SK-N-SH treated with all-trans-retinoic acid at 6 μM for 48 hours (cell line): ENCODE data around the gene ZP1.

Experiments used
- ATAC-seq: fragments of 200-7000 bp; cut with Tn5 transposase; 3 replicates; pipeline ENCODE4 v1.9.1; 2020; ENCODE audit warnings: mild to moderate bottlenecking, moderate library complexity
- ARNTL ChIP-seq: fragments of 450-650 bp; formaldehyde crosslinking; IDR thresholded peaks from 2 replicates; pipeline ENCODE4 v1.5.0; 2020; ENCODE audit warnings: low read depth, mild to moderate bottlenecking, moderate library complexity, borderline replicate concordance
- BACH2 ChIP-seq: fragments of 250-450 bp; sonication (Bioruptor Pico); IDR thresholded peaks from 2 replicates; pipeline ENCODE4 v1.9.0; 2021; ENCODE audit warnings: mild to moderate bottlenecking, borderline replicate concordance
- CSDC2 ChIP-seq: fragments of 250-450 bp; sonication (Bioruptor Pico); IDR thresholded peaks from 2 replicates; pipeline ENCODE4 v1.5.0; 2020; ENCODE audit warnings: mild to moderate bottlenecking, moderate library complexity
- ESRRG ChIP-seq: fragments of 250-450 bp; sonication (Bioruptor Pico); IDR thresholded peaks from 2 replicates; pipeline ENCODE4 v1.6.1; 2021; ENCODE audit warnings: mild to moderate bottlenecking
- GLIS3 ChIP-seq: fragments of 250-450 bp; sonication (Bioruptor Pico); IDR thresholded peaks from 2 replicates; pipeline ENCODE4 v1.5.0; 2020; ENCODE audit warnings: mild to moderate bottlenecking, moderate library complexity
- OSR1 ChIP-seq: fragments of 250-450 bp; sonication (Bioruptor Pico); IDR thresholded peaks from 2 replicates; pipeline ENCODE4 v1.8.0; 2022; ENCODE audit warnings: moderate library complexity, mild to moderate bottlenecking, inconsistent platforms
- PPARA ChIP-seq: fragments of 250-450 bp; sonication (Bioruptor Pico); IDR thresholded peaks from 2 replicates; pipeline ENCODE4 v1.5.0; 2020; ENCODE audit warnings: mild to moderate bottlenecking, borderline replicate concordance
- RARB ChIP-seq: fragments of 250-450 bp; sonication (Bioruptor Pico); IDR thresholded peaks from 2 replicates; pipeline ENCODE4 v1.8.0; 2021; ENCODE audit warnings: mild to moderate bottlenecking, moderate library complexity
- SNAI2 ChIP-seq: fragments of 250-450 bp; sonication (Bioruptor Pico); IDR thresholded peaks from 2 replicates; pipeline ENCODE4 v1.5.0; 2020; ENCODE audit warnings: mild to moderate bottlenecking, moderate library complexity
- TCF4 ChIP-seq: fragments of 250-450 bp; sonication (Bioruptor Pico); IDR thresholded peaks from 2 replicates; pipeline ENCODE4 v1.8.0; 2021; ENCODE audit warnings: mild to moderate bottlenecking, moderate library complexity, borderline replicate concordance
- TOX ChIP-seq: fragments of 250-450 bp; sonication (Bioruptor Pico); IDR thresholded peaks from 2 replicates; pipeline ENCODE4 v1.8.0; 2021; ENCODE audit warnings: mild to moderate bottlenecking, moderate library complexity, borderline replicate concordance
- ZC3H10 ChIP-seq: fragments of 250-450 bp; sonication (Bioruptor Pico); IDR thresholded peaks from 2 replicates; pipeline ENCODE4 v1.5.1; 2021; ENCODE audit warnings: mild to moderate bottlenecking, moderate library complexity
- ZFP3 ChIP-seq: fragments of 250-450 bp; sonication (Bioruptor Pico); IDR thresholded peaks from 2 replicates; pipeline ENCODE4 v1.5.0; 2020; ENCODE audit warnings: mild to moderate bottlenecking, moderate library complexity
- ZFP30 ChIP-seq: fragments of 450-650 bp; formaldehyde crosslinking; IDR thresholded peaks from 2 replicates; pipeline ENCODE4 v1.5.0; 2022; ENCODE audit warnings: mild to moderate bottlenecking, moderate library complexity
- ZNF70 ChIP-seq: fragments of 450-650 bp; formaldehyde crosslinking; IDR thresholded peaks from 2 replicates; pipeline ENCODE4 v1.5.0; 2020; ENCODE audit warnings: mild to moderate bottlenecking, moderate library complexity
- ZNF8 ChIP-seq: fragments of 450-650 bp; formaldehyde crosslinking; IDR thresholded peaks from 2 replicates; pipeline ENCODE4 v1.5.0; 2020; ENCODE audit warnings: mild to moderate bottlenecking, moderate library complexity
- TF ChIP-seq, protein P1 (sequence below): fragments of 250-450 bp; sonication (Bioruptor Pico); IDR thresholded peaks from 2 replicates; pipeline ENCODE4 v1.8.0; 2021; ENCODE audit warnings: low read depth, mild to moderate bottlenecking, moderate library complexity, borderline replicate concordance
- TF ChIP-seq, protein P2 (sequence below): fragments of 250-450 bp; sonication (Bioruptor Pico); IDR thresholded peaks from 2 replicates; pipeline ENCODE4 v1.5.0; 2020; ENCODE audit warnings: mild to moderate bottlenecking, moderate library complexity
- TF ChIP-seq, protein P3 (sequence below): fragments of 250-450 bp; sonication (Bioruptor Pico); IDR thresholded peaks from 2 replicates; pipeline ENCODE4 v1.8.0; 2020; ENCODE audit warnings: mild to moderate bottlenecking, moderate library complexity, borderline replicate concordance
- TF ChIP-seq, protein P4 (sequence below): fragments of 250-450 bp; sonication (Bioruptor Pico); IDR thresholded peaks from 2 replicates; pipeline ENCODE4 v1.5.1; 2021; ENCODE audit warnings: mild to moderate bottlenecking, moderate library complexity
- TF ChIP-seq, protein P5 (sequence below): fragments of 250-450 bp; sonication (Bioruptor Pico); IDR thresholded peaks from 2 replicates; pipeline ENCODE4 v1.5.1; 2020; ENCODE audit warnings: low read depth, mild to moderate bottlenecking, moderate library complexity

ZP1 gene

DNA sequence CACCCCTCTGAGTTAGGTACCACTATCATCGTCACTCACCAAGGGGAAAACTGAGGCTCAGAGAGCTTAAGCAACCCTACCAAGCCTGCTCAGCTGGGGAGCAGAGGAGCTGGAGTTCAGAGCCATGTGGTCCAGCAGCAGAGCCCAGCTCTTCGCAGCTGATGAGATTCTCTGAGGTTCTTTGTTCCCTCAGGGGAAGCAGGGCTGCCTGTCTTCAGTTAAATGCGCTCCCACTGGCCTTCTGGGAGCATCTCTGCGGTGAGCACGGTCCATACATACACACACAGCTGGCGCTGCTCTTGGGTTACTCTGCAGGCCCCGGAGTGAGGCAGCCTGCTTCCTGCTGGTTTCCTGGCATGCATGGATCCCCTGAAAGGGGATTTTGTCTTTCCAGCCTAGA, 6.4 kb upstream of the ZP1 start:
- ATAC-seq = no peak
- TF ChIP-seq ZNF8 (CRISPR knock-in tag) (no peak), PPARA (CRISPR knock-in tag) (no peak), ESRRG (CRISPR knock-in tag) (no peak), TCF4 (CRISPR knock-in tag) (no peak), ZC3H10 (CRISPR knock-in tag) (no peak), OSR1 (CRISPR knock-in tag) (no peak), BACH2 (CRISPR knock-in tag) (no peak), ZFP3 (CRISPR knock-in tag) (no peak), ZFP30 (CRISPR knock-in tag) (no peak), CSDC2 (CRISPR knock-in tag) (no peak), GLIS3 (CRISPR knock-in tag) (no peak), SNAI2 (CRISPR knock-in tag) (no peak)
- TF ChIP-seq, protein P1, sequence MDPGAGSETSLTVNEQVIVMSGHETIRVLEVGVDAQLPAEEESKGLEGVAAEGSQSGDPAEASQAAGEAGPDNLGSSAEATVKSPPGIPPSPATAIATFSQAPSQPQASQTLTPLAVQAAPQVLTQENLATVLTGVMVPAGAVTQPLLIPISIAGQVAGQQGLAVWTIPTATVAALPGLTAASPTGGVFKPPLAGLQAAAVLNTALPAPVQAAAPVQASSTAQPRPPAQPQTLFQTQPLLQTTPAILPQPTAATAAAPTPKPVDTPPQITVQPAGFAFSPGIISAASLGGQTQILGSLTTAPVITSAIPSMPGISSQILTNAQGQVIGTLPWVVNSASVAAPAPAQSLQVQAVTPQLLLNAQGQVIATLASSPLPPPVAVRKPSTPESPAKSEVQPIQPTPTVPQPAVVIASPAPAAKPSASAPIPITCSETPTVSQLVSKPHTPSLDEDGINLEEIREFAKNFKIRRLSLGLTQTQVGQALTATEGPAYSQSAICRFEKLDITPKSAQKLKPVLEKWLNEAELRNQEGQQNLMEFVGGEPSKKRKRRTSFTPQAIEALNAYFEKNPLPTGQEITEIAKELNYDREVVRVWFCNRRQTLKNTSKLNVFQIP (CRISPR knock-in tag) = no peak
- TF ChIP-seq, protein P2, sequence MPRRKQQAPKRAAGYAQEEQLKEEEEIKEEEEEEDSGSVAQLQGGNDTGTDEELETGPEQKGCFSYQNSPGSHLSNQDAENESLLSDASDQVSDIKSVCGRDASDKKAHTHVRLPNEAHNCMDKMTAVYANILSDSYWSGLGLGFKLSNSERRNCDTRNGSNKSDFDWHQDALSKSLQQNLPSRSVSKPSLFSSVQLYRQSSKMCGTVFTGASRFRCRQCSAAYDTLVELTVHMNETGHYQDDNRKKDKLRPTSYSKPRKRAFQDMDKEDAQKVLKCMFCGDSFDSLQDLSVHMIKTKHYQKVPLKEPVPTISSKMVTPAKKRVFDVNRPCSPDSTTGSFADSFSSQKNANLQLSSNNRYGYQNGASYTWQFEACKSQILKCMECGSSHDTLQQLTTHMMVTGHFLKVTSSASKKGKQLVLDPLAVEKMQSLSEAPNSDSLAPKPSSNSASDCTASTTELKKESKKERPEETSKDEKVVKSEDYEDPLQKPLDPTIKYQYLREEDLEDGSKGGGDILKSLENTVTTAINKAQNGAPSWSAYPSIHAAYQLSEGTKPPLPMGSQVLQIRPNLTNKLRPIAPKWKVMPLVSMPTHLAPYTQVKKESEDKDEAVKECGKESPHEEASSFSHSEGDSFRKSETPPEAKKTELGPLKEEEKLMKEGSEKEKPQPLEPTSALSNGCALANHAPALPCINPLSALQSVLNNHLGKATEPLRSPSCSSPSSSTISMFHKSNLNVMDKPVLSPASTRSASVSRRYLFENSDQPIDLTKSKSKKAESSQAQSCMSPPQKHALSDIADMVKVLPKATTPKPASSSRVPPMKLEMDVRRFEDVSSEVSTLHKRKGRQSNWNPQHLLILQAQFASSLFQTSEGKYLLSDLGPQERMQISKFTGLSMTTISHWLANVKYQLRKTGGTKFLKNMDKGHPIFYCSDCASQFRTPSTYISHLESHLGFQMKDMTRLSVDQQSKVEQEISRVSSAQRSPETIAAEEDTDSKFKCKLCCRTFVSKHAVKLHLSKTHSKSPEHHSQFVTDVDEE (CRISPR knock-in tag) = no peak
- TF ChIP-seq, protein P3, sequence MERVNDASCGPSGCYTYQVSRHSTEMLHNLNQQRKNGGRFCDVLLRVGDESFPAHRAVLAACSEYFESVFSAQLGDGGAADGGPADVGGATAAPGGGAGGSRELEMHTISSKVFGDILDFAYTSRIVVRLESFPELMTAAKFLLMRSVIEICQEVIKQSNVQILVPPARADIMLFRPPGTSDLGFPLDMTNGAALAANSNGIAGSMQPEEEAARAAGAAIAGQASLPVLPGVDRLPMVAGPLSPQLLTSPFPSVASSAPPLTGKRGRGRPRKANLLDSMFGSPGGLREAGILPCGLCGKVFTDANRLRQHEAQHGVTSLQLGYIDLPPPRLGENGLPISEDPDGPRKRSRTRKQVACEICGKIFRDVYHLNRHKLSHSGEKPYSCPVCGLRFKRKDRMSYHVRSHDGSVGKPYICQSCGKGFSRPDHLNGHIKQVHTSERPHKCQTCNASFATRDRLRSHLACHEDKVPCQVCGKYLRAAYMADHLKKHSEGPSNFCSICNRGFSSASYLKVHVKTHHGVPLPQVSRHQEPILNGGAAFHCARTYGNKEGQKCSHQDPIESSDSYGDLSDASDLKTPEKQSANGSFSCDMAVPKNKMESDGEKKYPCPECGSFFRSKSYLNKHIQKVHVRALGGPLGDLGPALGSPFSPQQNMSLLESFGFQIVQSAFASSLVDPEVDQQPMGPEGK (CRISPR knock-in tag) = no peak

DNA sequence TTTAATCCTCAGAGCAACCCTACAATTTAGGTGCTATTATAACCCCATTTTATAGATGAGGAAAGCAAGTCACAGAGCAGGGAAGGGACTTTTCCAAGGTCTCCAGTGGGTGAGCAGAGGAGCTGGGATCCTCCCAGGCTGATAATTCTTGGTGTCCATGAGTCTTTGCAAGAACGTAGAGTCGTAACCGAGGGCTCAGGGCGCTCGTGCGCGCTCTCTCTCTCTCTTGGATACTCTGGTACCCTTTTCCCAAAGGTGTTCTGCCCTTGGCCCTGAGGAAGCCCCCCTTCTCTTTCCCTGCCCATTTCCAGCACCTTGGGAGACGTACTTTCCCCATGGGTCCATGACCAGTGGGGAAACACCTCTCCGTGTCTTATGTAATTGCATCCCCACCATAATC, 5.2 kb upstream of the ZP1 start:
- TF ChIP-seq ESRRG (CRISPR knock-in tag) (no peak), SNAI2 (CRISPR knock-in tag) (no peak), TOX (CRISPR knock-in tag) (no peak)
- ATAC-seq = no peak

DNA sequence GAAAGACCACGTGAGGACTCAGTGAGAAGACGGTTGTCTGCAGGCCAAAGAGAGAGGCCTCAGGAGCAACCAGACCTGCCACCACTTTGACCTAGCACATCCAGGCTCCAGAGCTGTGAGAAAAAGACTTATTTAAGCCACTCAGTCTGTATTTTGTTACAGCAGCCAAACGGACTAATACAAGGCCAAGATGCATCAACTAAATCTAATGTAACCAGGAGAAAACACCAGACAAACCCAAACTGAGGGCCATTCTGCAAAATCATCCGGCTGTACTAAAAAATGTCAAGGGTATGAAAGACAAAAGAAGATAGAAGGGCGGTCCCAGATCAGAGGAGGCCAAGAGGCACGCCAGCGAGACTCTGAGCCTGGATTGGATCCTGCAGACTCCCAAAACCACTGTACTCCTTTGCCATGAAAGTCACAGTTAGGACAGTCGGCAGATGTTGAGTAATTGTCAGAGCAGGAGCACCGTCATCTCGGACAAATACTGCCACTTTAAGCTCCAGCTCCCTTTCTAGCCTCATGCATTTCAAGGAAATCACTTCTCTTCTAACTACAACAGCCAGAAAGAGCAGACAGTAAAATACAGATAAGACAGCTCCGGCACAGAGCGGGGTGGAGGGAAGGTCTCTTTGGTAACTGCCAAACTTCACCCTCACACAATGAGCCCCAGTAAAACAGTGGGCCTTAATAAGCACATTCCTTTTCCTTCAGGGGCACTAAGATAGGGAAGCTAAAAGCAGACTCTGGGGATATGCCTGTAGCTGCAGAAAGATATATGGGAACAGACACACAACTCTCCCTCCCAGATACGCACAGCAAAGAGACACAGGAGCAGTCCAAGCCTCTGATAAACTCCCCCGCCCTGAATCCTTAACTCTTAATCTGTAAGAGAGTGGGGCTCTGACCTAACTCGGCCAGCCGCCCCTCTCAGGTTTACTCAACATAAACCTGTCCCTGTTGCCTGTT, 3.5 kb upstream of the ZP1 start:
- ATAC-seq = no peak
- TF ChIP-seq BACH2 (CRISPR knock-in tag) (no peak), ARNTL (CRISPR knock-in tag) (no peak), GLIS3 (CRISPR knock-in tag) (no peak), SNAI2 (CRISPR knock-in tag) (no peak), RARB (no peak), TOX (CRISPR knock-in tag) (no peak), OSR1 (CRISPR knock-in tag) (no peak), ZNF70 (CRISPR knock-in tag) (no peak), ZNF8 (CRISPR knock-in tag) (no peak), ESRRG (CRISPR knock-in tag) (no peak)
- TF ChIP-seq, protein P4, sequence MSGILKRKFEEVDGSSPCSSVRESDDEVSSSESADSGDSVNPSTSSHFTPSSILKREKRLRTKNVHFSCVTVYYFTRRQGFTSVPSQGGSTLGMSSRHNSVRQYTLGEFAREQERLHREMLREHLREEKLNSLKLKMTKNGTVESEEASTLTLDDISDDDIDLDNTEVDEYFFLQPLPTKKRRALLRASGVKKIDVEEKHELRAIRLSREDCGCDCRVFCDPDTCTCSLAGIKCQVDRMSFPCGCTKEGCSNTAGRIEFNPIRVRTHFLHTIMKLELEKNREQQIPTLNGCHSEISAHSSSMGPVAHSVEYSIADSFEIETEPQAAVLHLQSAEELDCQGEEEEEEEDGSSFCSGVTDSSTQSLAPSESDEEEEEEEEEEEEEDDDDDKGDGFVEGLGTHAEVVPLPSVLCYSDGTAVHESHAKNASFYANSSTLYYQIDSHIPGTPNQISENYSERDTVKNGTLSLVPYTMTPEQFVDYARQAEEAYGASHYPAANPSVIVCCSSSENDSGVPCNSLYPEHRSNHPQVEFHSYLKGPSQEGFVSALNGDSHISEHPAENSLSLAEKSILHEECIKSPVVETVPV (CRISPR knock-in tag) = no peak
- TF ChIP-seq, protein P5, sequence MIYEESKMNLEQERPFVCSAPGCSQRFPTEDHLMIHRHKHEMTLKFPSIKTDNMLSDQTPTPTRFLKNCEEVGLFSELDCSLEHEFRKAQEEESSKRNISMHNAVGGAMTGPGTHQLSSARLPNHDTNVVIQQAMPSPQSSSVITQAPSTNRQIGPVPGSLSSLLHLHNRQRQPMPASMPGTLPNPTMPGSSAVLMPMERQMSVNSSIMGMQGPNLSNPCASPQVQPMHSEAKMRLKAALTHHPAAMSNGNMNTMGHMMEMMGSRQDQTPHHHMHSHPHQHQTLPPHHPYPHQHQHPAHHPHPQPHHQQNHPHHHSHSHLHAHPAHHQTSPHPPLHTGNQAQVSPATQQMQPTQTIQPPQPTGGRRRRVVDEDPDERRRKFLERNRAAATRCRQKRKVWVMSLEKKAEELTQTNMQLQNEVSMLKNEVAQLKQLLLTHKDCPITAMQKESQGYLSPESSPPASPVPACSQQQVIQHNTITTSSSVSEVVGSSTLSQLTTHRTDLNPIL (CRISPR knock-in tag) = no peak
- TF ChIP-seq, protein P3 (CRISPR knock-in tag) = no peak
- TF ChIP-seq, protein P2 (CRISPR knock-in tag) = no peak
